Colonic mucosa (tissue), 4 donors: ENCODE results near the gene MLLT1. TPM values are rescaled to one million over a fixed set of nuclear protein-coding genes. Genes with fewer than 3 reads are reported as not detected.

Experiments
- DNase-seq: peaks from one replicate; pipeline ENCODE4 v3.0.0-alpha.2; 2020
- H3K27ac ChIP-seq: fragments of 200-600 bp; one replicate; pipeline ENCODE4 v1.8.0; 2021
- H3K27me3 ChIP-seq: fragments of 200-600 bp; one replicate; pipeline ENCODE4 v1.8.0; 2021
- H3K36me3 ChIP-seq: fragments of 200-600 bp; one replicate; pipeline ENCODE4 v1.8.0; 2021
- H3K4me1 ChIP-seq: fragments of 200-600 bp; one replicate; pipeline ENCODE4 v1.8.0; 2021; ENCODE audit warnings: mild to moderate bottlenecking
- H3K4me3 ChIP-seq: fragments of 200-600 bp; one replicate; pipeline ENCODE4 v1.8.0; 2021
- H3K9ac ChIP-seq, 2 donors: one replicate each; pipeline ENCODE4 v1.7.0; 2013; ENCODE audit warnings: control low read depth in 2 of 2, low read depth in 2 of 2, low read length in 2 of 2
- H3K9me3 ChIP-seq: fragments of 200-600 bp; one replicate; pipeline ENCODE4 v1.8.0; 2021
- CTCF ChIP-seq: fragments of 200-600 bp; IDR thresholded peaks from one replicate; pipeline ENCODE4 v1.8.0; 2022; ENCODE audit warnings: antibody characterized with exemption, mild to moderate bottlenecking
- intact Hi-C: fragments of 100-400 bp; cut with DNase I; formaldehyde crosslinking; loops from one replicate; pipeline ENCODE4 v1.14.1; 2022
- total RNA-seq, 2 donors: library from RNA; stranded (reverse); fragmentation: NEBNext Ultra II Directional in 1 of 2; extraction: Animal tissue kit (Norgen Biotek cat#: 25700) in 1 of 2; gene quantifications; one replicate each; pipeline ENCODE4 v1.2.1, GENCODE V29; 2021
- donor health status: healthy.
- donor health status: DM: no; HTN: no; CAD: no.
- donor health status: DM: no; HTN: no; CAD: no.

MLLT1 gene
- total RNA-seq, 2 donors from 2014 or later = 26.4 to 59.2 TPM

- Histone ChIP-seq H3K9ac (no peak overlapping the region), H3K4me3 (no peak overlapping the region), H3K9me3 (no peaks in the 10 kb centered on the region), H3K27me3 (no peaks in the 10 kb centered on the region), H3K27ac (no peak overlapping the region), H3K36me3 (no peaks in the 10 kb centered on the region), H3K4me1 (no peaks in the 10 kb centered on the region)
- TF ChIP-seq CTCF = no peak
- no peak for DNase-seq
- intact Hi-C loops = no loop called here
Measured at GRCh38 chr19:6225232-6225865, 54.4 kb downstream of the MLLT1 start.

- Histone ChIP-seq H3K27me3 (no peaks in the 10 kb centered on the region), H3K4me3 (no peak overlapping the region), H3K36me3 (no peaks in the 10 kb centered on the region), H3K27ac (no peak overlapping the region), H3K9ac (no peak overlapping the region), H3K9me3 (no peaks in the 10 kb centered on the region), H3K4me1 (no peaks in the 10 kb centered on the region)
- intact Hi-C loops = no loop called here
- DNase-seq = no peak
- no peak for TF ChIP-seq CTCF
Measured at GRCh38 chr19:6224308-6224675, 55.5 kb downstream of the MLLT1 start.

- intact Hi-C loops = no loop called here
- no peak for TF ChIP-seq CTCF
- Histone ChIP-seq H3K36me3 (no peaks in the 10 kb centered on the region), H3K27ac (no peak overlapping the region), H3K9me3 (no peaks in the 10 kb centered on the region), H3K4me1 (no peaks in the 10 kb centered on the region), H3K9ac (no peak overlapping the region), H3K27me3 (no peaks in the 10 kb centered on the region), H3K4me3 (no peak overlapping the region)
- no peak for DNase-seq
Measured at GRCh38 chr19:6223461-6224307, 56.1 kb downstream of the MLLT1 start.

- TF ChIP-seq CTCF = no peak
- Histone ChIP-seq H3K4me1 (peaks cover 2% of the 10 kb centered on the region), H3K36me3 (no peaks in the 10 kb centered on the region), H3K9me3 (no peaks in the 10 kb centered on the region), H3K4me3 (no peak overlapping the region), H3K27ac (no peak overlapping the region), H3K9ac (no peak overlapping the region), H3K27me3 (no peaks in the 10 kb centered on the region)
- DNase-seq = no peak
- intact Hi-C loops = no loop called here
Measured at GRCh38 chr19:6222884-6223283, 56.9 kb downstream of the MLLT1 start.

- no peaks in the 10 kb centered on the region for H3K9me3 ChIP-seq
- intact Hi-C loops = no loop called here
- no peak for TF ChIP-seq CTCF
- no peaks in the 10 kb centered on the region for H3K27me3 ChIP-seq
- H3K4me3 ChIP-seq = no peak overlapping the region
- no peak overlapping the region for H3K27ac ChIP-seq
- no peak for DNase-seq
- no peak overlapping the region for H3K9ac ChIP-seq
- H3K36me3 ChIP-seq = no peaks in the 10 kb centered on the region
- H3K4me1 ChIP-seq = peaks cover 2% of the 10 kb centered on the region
Measured at GRCh38 chr19:6221878-6222746, 57.7 kb downstream of the MLLT1 start.
